Esophagus muscularis mucosa (tissue), 4 donors: ENCODE results near the gene PDGFD.

Source experiments
- EP300 ChIP-seq: sonication (generic); formaldehyde crosslinking; IDR thresholded peaks from one replicate; pipeline ENCODE4 v1.6.1; 2017; ENCODE audit warnings: antibody characterized with exemption
- POLR2A ChIP-seq: fragments of 450-650 bp; IDR thresholded peaks from one replicate; pipeline ENCODE4 v1.6.1; 2017; ENCODE audit warnings: antibody characterized with exemption, moderate library complexity, mild to moderate bottlenecking, low read depth
- TF ChIP-seq, protein P1 (sequence below), 3 experiments: fragments of 200-600 bp in 2 of 3; fragments of 450-650 bp in 1 of 3; sonication (generic) in 2 of 3; IDR thresholded peaks; one replicate each; pipeline ENCODE4 v1.5.1; 2017 to 2019; ENCODE audit warnings: antibody characterized with exemption in 3 of 3, mild to moderate bottlenecking in 2 of 3, moderate library complexity in 1 of 3

DNA sequence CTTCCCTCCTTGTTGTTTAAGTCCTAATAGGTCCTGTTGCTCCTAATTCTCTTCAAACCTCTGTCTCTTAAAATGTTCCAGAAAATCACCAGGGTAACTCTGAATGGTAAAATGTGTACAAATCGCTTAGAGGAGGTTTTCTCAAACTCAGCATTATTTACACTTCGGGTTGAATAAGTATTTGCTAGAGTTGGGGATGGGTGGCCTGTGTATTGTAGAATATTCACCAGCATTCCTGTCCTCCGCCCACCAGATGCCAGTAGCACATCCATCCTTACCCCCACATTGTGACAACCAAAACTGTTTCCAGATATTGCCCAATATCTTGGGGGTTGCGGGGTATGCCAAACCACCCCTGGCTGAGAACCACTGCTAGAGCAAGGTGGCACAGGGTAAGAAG is 191.9 kb downstream of the PDGFD start:
- TF ChIP-seq, protein P1, sequence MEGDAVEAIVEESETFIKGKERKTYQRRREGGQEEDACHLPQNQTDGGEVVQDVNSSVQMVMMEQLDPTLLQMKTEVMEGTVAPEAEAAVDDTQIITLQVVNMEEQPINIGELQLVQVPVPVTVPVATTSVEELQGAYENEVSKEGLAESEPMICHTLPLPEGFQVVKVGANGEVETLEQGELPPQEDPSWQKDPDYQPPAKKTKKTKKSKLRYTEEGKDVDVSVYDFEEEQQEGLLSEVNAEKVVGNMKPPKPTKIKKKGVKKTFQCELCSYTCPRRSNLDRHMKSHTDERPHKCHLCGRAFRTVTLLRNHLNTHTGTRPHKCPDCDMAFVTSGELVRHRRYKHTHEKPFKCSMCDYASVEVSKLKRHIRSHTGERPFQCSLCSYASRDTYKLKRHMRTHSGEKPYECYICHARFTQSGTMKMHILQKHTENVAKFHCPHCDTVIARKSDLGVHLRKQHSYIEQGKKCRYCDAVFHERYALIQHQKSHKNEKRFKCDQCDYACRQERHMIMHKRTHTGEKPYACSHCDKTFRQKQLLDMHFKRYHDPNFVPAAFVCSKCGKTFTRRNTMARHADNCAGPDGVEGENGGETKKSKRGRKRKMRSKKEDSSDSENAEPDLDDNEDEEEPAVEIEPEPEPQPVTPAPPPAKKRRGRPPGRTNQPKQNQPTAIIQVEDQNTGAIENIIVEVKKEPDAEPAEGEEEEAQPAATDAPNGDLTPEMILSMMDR (IDR thresholded peaks at IDR 0.05), result no peak
- TF ChIP-seq POLR2A, result no peak
- TF ChIP-seq EP300, result no peak
